Endothelial cell (in vitro differentiated cells): ENCODE measurements around the gene MPP3. TPM values are rescaled to one million over a fixed set of nuclear protein-coding genes. Genes with fewer than 3 reads are reported as not detected.
A peak's percentile ranks its signal among the peaks of the same experiment; 100 is the strongest.

ENCODE experiments used
- DNase-seq: peaks from one replicate; pipeline ENCODE4 v3.0.0; 2021; ENCODE audit warnings: low spot score
- H3K27ac Mint-ChIP-seq: one replicate; pipeline ENCODE4 v1.8.0; 2021; ENCODE audit warnings: mixed read lengths, inconsistent platforms; ENCODE audit not compliant: unreplicated experiment
- H3K27me3 Mint-ChIP-seq: one replicate; pipeline ENCODE4 v1.8.0; 2021; ENCODE audit warnings: mild to moderate bottlenecking, moderate library complexity, mixed read lengths, inconsistent platforms; ENCODE audit not compliant: unreplicated experiment
- H3K36me3 Mint-ChIP-seq: one replicate; pipeline ENCODE4 v1.8.0; 2021; ENCODE audit warnings: mild to moderate bottlenecking, low read depth, mixed read lengths, inconsistent platforms; ENCODE audit not compliant: unreplicated experiment
- H3K4me1 Mint-ChIP-seq: one replicate; pipeline ENCODE4 v1.8.0; 2021; ENCODE audit warnings: mild to moderate bottlenecking, mixed read lengths, inconsistent platforms; ENCODE audit not compliant: unreplicated experiment
- H3K4me3 Mint-ChIP-seq: one replicate; pipeline ENCODE4 v1.8.0; 2021; ENCODE audit warnings: mild to moderate bottlenecking, mixed read lengths, inconsistent platforms; ENCODE audit not compliant: unreplicated experiment
- H3K9me3 Mint-ChIP-seq: one replicate; pipeline ENCODE4 v1.8.0; 2021; ENCODE audit warnings: mixed read lengths, inconsistent platforms; ENCODE audit not compliant: unreplicated experiment
- total RNA-seq: library from RNA; stranded (reverse); fragmentation: NEBNext Ultra II Directional; extraction: Animal tissue kit (Norgen Biotek cat#: 25700); gene quantifications from one replicate; pipeline ENCODE4 v1.2.1, GENCODE V29; 2021; ENCODE audit not compliant: unreplicated experiment
- TF ChIP-seq, protein P1 (sequence below): fragments of 200-600 bp; sonication (generic); IDR thresholded peaks from one replicate; pipeline ENCODE4 v1.5.0; 2021; ENCODE audit warnings: antibody characterized with exemption; ENCODE audit not compliant: unreplicated experiment

MPP3 gene
- total RNA-seq, 1 donor from 2014 or later: 5.2 TPM

DNA sequence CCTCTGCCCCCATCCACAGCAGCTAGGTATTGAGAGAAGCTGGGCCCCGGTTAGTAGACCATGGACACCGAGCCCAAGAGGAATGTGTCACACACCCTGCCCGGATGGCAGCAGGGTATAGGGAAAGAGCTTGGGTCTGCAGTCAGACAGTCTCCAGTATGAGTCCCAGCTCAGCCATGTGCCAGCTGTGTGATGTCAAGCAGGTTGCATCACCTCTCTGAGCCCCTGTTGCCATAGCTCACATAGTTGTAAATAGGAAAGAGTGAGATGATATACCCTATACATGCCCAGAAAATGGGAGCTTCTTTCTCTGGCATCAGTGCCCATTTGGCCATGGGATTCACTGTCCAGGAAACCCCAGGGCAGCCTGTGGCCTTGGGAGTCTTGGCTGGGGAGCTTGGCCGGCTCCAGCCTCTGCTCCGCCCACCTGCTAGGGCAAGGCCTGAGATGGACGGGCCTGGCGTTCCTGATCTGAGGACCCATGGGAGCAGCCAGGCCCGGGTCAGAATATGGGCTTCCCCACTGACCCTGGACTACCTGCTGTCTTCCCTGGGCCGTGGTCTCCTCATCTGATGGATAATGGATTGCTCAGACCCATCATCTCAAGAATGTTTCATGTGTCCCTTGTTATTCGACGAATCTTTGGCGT, 27.3 kb upstream of the MPP3 start:
- Mint-ChIP-seq H3K36me3 (no peaks in the 10 kb centered on the region), H3K9me3 (no peaks in the 10 kb centered on the region), H3K4me1 (peaks cover 53% of the 10 kb centered on the region), H3K27me3 (peaks cover 2% of the 10 kb centered on the region), H3K4me3 (peak overlapping the region; percentile 59), H3K27ac (peak overlapping the region; percentile 91)
- no peak for DNase-seq
- TF ChIP-seq, protein P1, sequence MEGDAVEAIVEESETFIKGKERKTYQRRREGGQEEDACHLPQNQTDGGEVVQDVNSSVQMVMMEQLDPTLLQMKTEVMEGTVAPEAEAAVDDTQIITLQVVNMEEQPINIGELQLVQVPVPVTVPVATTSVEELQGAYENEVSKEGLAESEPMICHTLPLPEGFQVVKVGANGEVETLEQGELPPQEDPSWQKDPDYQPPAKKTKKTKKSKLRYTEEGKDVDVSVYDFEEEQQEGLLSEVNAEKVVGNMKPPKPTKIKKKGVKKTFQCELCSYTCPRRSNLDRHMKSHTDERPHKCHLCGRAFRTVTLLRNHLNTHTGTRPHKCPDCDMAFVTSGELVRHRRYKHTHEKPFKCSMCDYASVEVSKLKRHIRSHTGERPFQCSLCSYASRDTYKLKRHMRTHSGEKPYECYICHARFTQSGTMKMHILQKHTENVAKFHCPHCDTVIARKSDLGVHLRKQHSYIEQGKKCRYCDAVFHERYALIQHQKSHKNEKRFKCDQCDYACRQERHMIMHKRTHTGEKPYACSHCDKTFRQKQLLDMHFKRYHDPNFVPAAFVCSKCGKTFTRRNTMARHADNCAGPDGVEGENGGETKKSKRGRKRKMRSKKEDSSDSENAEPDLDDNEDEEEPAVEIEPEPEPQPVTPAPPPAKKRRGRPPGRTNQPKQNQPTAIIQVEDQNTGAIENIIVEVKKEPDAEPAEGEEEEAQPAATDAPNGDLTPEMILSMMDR: no peak

DNA sequence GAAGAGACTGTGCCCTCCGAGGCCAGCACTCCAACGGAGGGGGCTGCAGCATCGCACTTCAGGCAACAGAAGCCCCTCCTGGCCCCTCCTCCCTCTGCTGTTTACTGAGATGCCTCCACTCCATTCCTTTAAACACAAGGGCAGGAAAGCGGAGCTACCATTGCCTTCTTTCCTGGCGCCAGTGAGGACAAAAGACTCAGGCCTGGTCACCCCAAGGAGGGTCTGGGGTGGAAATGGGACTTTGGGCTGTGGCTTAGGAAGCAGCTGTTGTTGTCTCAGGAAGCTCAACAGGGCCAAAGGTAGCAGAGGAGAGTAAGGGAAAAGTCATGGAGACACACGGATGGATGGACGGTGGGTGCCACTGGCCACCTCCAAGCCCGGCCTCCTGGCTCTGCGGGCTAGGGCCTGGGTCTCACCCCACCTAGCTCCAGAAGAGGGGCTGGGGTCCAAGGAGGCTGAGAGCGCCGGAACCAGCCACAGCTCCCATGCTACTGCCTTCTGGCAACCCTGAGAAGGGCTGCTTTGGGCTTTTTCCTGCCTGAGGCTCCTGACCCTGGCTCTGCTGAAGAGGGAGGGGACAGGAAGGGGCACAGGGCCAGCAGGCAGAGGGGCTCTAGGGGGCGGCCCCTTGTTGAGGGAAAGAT, 25.1 kb upstream of the MPP3 start:
- peak; percentile 38 for DNase-seq
- Mint-ChIP-seq H3K27ac (peak overlapping the region; percentile 97), H3K27me3 (peaks cover 2% of the 10 kb centered on the region), H3K36me3 (no peaks in the 10 kb centered on the region), H3K4me3 (no peak overlapping the region), H3K4me1 (peaks cover 53% of the 10 kb centered on the region), H3K9me3 (no peaks in the 10 kb centered on the region)
- TF ChIP-seq, protein P1: no peak

GRCh38 chr17:43857141-43857540, 24.2 kb upstream of the MPP3 start:
- Mint-ChIP-seq H3K4me3 (no peak overlapping the region), H3K4me1 (peaks cover 49% of the 10 kb centered on the region), H3K36me3 (no peaks in the 10 kb centered on the region), H3K9me3 (no peaks in the 10 kb centered on the region), H3K27me3 (peaks cover 2% of the 10 kb centered on the region), H3K27ac (peak overlapping the region; percentile 57)
- TF ChIP-seq, protein P1: no peak
- no peak for DNase-seq

GRCh38 chr17:43856141-43856540, 23.2 kb upstream of the MPP3 start:
- H3K36me3 Mint-ChIP-seq: no peaks in the 10 kb centered on the region
- no peak for DNase-seq
- H3K9me3 Mint-ChIP-seq: no peaks in the 10 kb centered on the region
- TF ChIP-seq, protein P1: no peak
- no peak overlapping the region for H3K4me3 Mint-ChIP-seq
- peaks cover 43% of the 10 kb centered on the region for H3K4me1 Mint-ChIP-seq
- H3K27me3 Mint-ChIP-seq: peaks cover 5% of the 10 kb centered on the region
- no peak overlapping the region for H3K27ac Mint-ChIP-seq

GRCh38 chr17:43855061-43855460, 22.1 kb upstream of the MPP3 start:
- Mint-ChIP-seq H3K36me3 (no peaks in the 10 kb centered on the region), H3K9me3 (no peaks in the 10 kb centered on the region), H3K4me3 (no peak overlapping the region), H3K27ac (no peak overlapping the region), H3K27me3 (peaks cover 5% of the 10 kb centered on the region), H3K4me1 (peaks cover 35% of the 10 kb centered on the region)
- TF ChIP-seq, protein P1: no peak
- no peak for DNase-seq
